CD4-positive, alpha-beta T cell (primary cell): ENCODE data around the gene GCK. TPM values are rescaled to one million over a fixed set of nuclear protein-coding genes. Genes with fewer than 3 reads are reported as not detected.

Experiments
- ATAC-seq: fragments of 200-7000 bp; cut with Tn5 transposase; one replicate; pipeline ENCODE4 v1.10.0; 2022; ENCODE audit warnings: mild to moderate bottlenecking; ENCODE audit not compliant: poor library complexity
- CTCF ChIA-PET: fragments of 350-600 bp; sonication (Branson Sonifier 250); formaldehyde crosslinking; loops from one replicate; lab custom pipeline; 2021; ENCODE audit warnings: antibody characterized with exemption, inconsistent platforms; lab: Charles Lee
- POLR2A ChIA-PET: fragments of 350-600 bp; sonication (Branson Sonifier 250); formaldehyde crosslinking; loops from one replicate; lab custom pipeline; 2021; ENCODE audit warnings: antibody characterized with exemption, inconsistent platforms; lab: Charles Lee
- DNase-seq, 14 experiments: peaks; one replicate each; pipeline ENCODE4 v3.0.0-alpha.2; 2013 to 2020; ENCODE audit warnings: mixed read lengths in 2 of 14
- H3K27ac ChIP-seq, 2 donors: one replicate each; pipeline versions ENCODE4 v1.5.1 to v1.7.0; 2013; ENCODE audit warnings: low read length in 2 of 2, low read depth in 1 of 2, mild to moderate bottlenecking in 1 of 2
- H3K27me3 ChIP-seq, 2 experiments: 1 replicate in 1 of 2; 2 replicates in 1 of 2; pipeline versions ENCODE4 v1.6.1 to v1.7.0; 2013; ENCODE audit warnings: low read length in 2 of 2, control low read depth in 1 of 2, mild to moderate bottlenecking in 1 of 2, moderate library complexity in 1 of 2; ENCODE audit not compliant: insufficient read depth in 2 of 2, control insufficient read depth in 1 of 2
- H3K36me3 ChIP-seq: one replicate; pipeline ENCODE4 v1.6.1; 2013; ENCODE audit warnings: low read length, control low read depth; ENCODE audit not compliant: insufficient read depth
- H3K4me1 ChIP-seq: one replicate; pipeline ENCODE4 v1.6.1; 2013; ENCODE audit warnings: low read length, control low read depth; ENCODE audit not compliant: insufficient read depth
- H3K4me3 ChIP-seq: one replicate; pipeline ENCODE4 v1.5.1; 2013; ENCODE audit warnings: mild to moderate bottlenecking, low read length, moderate library complexity
- H3K9me3 ChIP-seq, 2 experiments: 1 replicate in 1 of 2; 2 replicates in 1 of 2; pipeline versions ENCODE4 v1.6.1 to v1.7.0; 2013; ENCODE audit warnings: low read length in 2 of 2, mild to moderate bottlenecking in 2 of 2, control low read depth in 1 of 2, moderate library complexity in 1 of 2; ENCODE audit not compliant: control insufficient read depth in 1 of 2, insufficient read depth in 1 of 2
- H3K27ac Mint-ChIP-seq: one replicate; pipeline ENCODE4 v1.8.0; 2020; ENCODE audit warnings: mixed read lengths
- H3K27me3 Mint-ChIP-seq: one replicate; pipeline ENCODE4 v1.8.0; 2021; ENCODE audit warnings: mixed read lengths
- H3K36me3 Mint-ChIP-seq: one replicate; pipeline ENCODE4 v1.8.0; 2021; ENCODE audit warnings: low read depth, mixed read lengths
- H3K4me1 Mint-ChIP-seq: one replicate; pipeline ENCODE4 v1.8.0; 2021; ENCODE audit warnings: low read depth, mixed read lengths
- H3K4me3 Mint-ChIP-seq: one replicate; pipeline ENCODE4 v1.8.0; 2020; ENCODE audit warnings: mild to moderate bottlenecking, mixed read lengths
- H3K9me3 Mint-ChIP-seq: one replicate; pipeline ENCODE4 v1.8.0; 2020; ENCODE audit warnings: mixed read lengths
- CTCF ChIP-seq: fragments of 200-600 bp; IDR thresholded peaks from one replicate; pipeline ENCODE4 v1.8.0; 2022; ENCODE audit warnings: antibody characterized with exemption, mild to moderate bottlenecking
- intact Hi-C, 2 experiments: fragments of 100-400 bp; cut with DNase I in 1 of 2; cut with micrococcal nuclease in 1 of 2; formaldehyde crosslinking; loops; one replicate each; pipeline versions ENCODE4 v1.15.1 to v1.9.0; 2023 to 2025; cut with DNase I, micrococcal nuclease
- total RNA-seq, 174 experiments: library from RNA in 2 of 174; stranded (reverse) in 2 of 174; gene quantifications; one replicate each; pipeline ENCODE4 v1.2.3 and lab custom pipeline; 2021 to 2026

The GCK gene
- total RNA-seq, 2 experiments from 2014 or later = 0.47 to 0.71 TPM

DNA sequence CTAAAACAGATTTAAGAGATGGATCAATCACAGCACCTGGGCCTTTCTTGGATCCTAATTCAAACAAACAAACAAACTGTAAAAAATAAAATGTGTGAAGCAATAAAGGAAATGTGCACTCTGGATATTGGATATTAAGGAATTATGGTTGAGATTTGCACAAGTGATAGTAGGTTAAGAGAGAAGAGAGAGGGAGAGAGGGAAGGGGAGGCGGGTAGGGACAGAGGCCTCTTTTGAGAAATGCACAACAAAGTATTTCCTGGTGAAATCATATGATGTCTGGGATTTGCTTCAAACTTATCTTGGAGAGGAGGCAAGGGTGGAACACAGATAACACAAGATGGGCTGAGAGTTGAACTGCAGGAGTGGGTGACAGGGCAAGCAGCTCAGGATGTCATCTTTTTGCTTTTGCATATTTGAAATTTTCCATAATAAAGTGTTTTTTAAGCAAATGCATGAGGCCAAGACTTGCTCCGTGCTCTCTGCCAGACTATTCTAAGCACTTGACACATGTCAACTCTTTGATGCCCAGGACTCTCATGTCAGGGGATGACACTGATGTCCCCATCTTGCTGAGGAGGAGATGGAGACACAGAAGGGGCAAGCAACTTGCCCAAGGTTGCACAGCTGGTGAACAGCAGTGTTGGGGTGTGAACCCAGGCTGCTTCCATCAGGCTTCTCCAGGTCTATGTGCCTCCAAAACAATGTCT is 94.2 kb downstream of the GCK start:
- ATAC-seq (no peak), DNase-seq (no peak)
- Histone ChIP-seq H3K4me1 (no peaks in the 10 kb centered on the region), H3K4me3 (no peak overlapping the region), H3K9me3 (no peaks in the 10 kb centered on the region), H3K27me3 (no peaks in the 10 kb centered on the region), H3K36me3 (no peaks in the 10 kb centered on the region), H3K27ac (no peak overlapping the region)
- no peak for TF ChIP-seq CTCF
- intact Hi-C loops = no loop called here
- CTCF ChIA-PET = no interaction called here
- Mint-ChIP-seq H3K27ac (no peak overlapping the region), H3K36me3 (no peaks in the 10 kb centered on the region), H3K4me3 (no peak overlapping the region), H3K9me3 (no peaks in the 10 kb centered on the region), H3K4me1 (no peaks in the 10 kb centered on the region), H3K27me3 (no peaks in the 10 kb centered on the region)
- POLR2A ChIA-PET = no interaction called here

- DNase-seq (no peak), ATAC-seq (no peak)
- Histone ChIP-seq H3K4me1 (no peaks in the 10 kb centered on the region), H3K27ac (no peak overlapping the region), H3K9me3 (no peaks in the 10 kb centered on the region), H3K4me3 (no peak overlapping the region), H3K27me3 (no peaks in the 10 kb centered on the region), H3K36me3 (no peaks in the 10 kb centered on the region)
- Mint-ChIP-seq H3K27ac (no peak overlapping the region), H3K27me3 (no peaks in the 10 kb centered on the region), H3K9me3 (no peaks in the 10 kb centered on the region), H3K4me3 (no peak overlapping the region), H3K36me3 (no peaks in the 10 kb centered on the region), H3K4me1 (no peaks in the 10 kb centered on the region)
- ChIA-PET CTCF (no interaction called here), POLR2A (no interaction called here)
- no peak for TF ChIP-seq CTCF
- intact Hi-C loops = no loop called here
These were observed 94.9 kb downstream of the GCK start for GRCh38 chr7:44094365-44094764.

Other genes starting within 250 kb of the GCK start
- not detected for gene SPDYE1, start 191.5 kb downstream of the GCK start, total RNA-seq
- gene DBNL, start 144.7 kb downstream of the GCK start, total RNA-seq = 10 to 100 TPM; 88.5 to 90.6 TPM
- gene PGAM2, start 123.9 kb downstream of the GCK start, total RNA-seq = 1 to 10 TPM; 1.3 to 1.8 TPM
- 10 to 100 TPM; 33.6 to 35.6 TPM for gene POLM, start 106.9 kb downstream of the GCK start, total RNA-seq
- gene AEBP1, start 85.1 kb downstream of the GCK start, total RNA-seq = 10 to 100 TPM; 20.3 to 21.3 TPM
- gene POLD2, start 65.9 kb downstream of the GCK start, total RNA-seq = 10 to 100 TPM; 45.2 to 48.3 TPM
- not detected for gene MYL7, start 48.1 kb downstream of the GCK start, total RNA-seq
- gene YKT6, start 11.5 kb upstream of the GCK start, total RNA-seq = 10 to 100 TPM; 85.0 to 86.4 TPM
- not detected for gene CAMK2B, start 136.2 kb upstream of the GCK start, total RNA-seq